CD4-positive, alpha-beta T cell treated with Interferon gamma for 1 hour (primary cell): ENCODE data around the gene DDAH1.
"Not testable (repeated sequence)": the region's sequence is repeated elsewhere in the genome, so short reads cannot be mapped to it uniquely, and the experiment has no call there.

Experiments
- DNase-seq: peaks from one replicate; pipeline ENCODE4 v3.0.0-alpha.2; 2020

The DDAH1 gene

DNA sequence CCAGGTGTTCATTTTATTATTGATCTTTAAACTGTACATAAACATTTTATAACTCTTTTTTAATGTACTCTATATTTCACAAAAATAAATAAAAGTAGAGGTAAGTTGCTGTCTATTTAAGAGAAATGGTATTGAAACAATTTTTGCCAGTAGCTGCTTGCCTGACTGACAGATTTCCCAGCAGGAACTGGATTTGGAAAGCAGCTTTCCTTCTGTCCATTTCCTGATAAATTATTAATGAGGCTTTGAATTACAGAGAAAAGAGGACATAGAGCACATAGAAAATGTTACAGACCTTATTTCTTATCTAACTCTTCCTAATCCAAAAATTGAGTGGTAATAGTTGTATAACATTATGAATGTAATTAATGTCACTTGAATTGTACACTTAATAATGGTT, 108.8 kb downstream of the DDAH1 start:
- DNase-seq = no peak

DNA sequence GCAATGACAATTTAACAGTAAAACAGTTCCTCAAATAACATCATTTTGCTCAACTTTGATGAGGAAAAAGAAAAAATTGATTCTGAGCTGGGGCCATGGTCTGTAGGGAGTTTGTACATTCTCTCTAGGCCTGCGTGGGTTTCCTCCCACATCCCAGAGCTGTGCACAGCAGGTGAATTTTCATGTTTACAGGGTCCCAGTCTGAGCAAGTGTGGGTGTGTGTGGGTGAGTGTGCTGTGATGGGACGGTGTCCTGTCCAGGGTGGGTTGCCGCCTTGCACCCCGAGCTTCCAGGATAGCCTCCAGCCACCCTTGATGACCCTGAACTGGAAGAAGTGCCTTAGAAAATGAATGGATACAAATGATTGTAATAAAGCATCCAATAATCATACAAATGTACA, 112.9 kb downstream of the DDAH1 start:
- DNase-seq = no peak

DNA sequence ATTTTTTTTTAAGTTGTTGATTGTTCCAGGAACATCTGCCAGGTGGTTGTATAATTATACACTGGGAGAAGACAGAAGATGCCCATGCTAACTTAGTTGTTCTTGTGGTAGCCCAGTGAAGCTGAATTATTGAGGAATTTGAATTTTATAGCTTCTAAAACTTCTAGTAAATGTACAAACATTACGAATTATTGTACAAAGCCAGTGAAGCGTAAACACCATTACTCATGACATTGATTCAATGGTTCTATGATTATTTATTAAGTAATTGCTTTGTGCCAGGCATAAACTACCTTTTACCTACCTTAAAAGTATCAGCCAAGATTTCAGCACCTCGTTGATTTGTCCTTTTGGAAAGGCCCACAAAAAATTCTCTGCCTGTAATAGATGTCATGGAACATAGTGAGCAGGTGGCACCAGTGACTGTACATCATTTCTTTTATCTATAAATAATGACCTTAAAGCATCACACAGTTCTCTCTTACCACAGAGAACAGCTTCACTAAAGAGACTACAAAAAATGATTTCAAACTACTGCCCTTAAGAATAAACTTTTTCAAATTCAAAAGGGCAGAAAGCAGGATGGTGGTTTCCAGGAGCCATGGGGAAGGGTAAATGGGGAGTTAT, 113.6 kb downstream of the DDAH1 start:
- DNase-seq = no peak

DNA sequence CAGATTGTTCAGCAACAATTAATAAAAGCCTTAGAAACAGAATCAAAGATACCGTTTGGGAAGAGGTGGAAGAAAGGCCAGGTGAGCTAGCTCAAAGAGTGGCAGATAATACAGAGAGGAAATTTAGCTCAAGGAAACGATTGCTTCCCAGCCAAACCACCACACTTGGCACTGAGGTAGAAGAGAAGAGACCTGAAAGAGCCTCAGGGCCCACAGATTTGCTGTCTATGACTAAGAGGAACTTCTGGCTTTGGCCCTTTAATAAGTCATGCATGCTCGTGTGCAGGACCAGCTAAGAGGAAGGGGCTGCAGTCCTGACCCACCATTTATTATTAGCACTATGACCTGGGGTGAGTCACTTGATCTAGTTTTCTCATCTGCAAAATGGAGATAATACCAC, 115.7 kb downstream of the DDAH1 start:
- no peak for DNase-seq

DNA sequence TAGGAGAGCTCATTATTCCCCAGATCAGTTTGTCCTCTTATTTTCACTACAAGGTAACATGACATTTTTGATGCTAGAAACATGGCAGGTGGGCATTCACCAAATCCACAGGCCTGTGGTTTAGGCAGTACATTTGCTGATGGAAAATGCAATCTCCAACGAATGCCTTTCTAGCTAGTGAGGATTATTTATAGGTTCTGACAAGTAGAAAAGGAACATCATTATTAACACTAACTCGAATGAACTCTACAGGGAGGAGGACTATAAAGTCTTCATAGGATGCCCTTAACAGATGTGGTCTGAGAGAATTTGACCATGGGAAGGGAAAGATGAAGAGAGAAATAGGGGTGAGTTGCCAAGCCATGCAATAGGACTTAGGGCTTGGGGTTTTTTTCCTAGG, 117.1 kb downstream of the DDAH1 start:
- no peak for DNase-seq

DNA sequence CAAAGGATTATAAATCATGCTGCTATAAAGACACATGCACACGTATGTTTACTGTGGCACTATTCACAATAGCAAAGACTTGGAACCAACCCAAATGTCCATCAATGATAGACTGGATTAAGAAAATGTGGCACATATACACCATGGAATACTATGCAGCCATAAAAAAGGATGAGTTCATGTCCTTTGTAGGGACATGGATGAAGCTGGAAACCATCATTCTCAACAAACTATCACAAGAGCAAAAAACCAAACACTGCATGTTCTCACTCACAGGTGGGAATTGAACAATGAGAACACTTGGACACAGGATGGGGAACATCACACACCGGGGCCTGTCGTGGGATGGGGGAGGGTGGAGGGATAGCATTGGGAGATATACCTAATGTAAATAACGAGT, 117.7 kb downstream of the DDAH1 start:
- not testable (repeated sequence) for DNase-seq

DNA sequence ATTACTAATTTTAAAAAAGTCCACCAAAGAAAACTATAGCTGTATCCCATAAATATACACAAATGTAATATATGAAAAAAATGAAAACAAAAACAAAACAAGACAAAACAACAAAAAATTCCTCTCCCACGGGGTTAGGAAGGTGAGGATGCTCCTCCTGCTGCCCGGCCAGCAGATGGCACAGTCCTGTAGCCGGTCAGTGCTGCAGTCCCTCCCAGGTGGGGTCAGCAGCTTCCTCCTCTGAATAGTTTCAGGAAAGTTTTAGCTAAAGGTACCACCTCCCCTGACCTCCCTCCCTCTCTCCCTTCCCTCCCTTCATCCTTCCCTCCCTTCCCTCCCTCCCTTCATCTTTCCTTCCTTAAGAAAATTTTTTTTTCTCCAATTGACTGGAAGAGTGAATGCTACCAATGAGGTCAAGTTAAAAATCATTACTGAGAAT, 120.7 kb downstream of the DDAH1 start:
- no peak for DNase-seq

DNA sequence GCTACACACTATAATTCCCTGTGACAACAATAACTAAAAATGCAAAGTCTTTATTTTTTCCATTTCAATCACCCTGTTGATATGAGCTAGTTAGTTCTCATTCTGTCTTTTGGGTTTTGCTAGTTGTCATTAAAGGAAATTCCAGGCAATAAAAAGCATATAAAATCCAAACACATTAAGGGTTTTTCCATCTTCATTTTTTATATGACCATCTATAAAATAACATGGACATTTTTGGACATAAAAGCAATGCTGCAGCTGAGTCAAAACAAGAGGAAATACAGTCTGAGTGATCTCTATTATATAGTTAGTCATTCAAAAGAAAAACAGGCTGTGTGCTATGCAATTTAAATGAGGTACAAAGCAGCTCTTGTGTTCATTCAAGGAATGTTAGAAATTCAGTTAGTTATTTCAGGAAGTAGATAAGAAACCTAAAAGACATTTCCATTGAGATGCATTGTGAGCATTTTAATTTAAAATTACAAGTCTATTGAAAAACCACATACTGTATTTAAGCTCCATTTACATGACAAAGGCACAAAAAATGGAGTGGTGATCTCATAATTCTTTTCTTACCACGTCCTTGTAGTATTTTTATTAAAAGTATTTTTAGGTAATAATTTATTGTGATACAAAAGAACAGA, 121.2 kb downstream of the DDAH1 start:
- DNase-seq = no peak

DNA sequence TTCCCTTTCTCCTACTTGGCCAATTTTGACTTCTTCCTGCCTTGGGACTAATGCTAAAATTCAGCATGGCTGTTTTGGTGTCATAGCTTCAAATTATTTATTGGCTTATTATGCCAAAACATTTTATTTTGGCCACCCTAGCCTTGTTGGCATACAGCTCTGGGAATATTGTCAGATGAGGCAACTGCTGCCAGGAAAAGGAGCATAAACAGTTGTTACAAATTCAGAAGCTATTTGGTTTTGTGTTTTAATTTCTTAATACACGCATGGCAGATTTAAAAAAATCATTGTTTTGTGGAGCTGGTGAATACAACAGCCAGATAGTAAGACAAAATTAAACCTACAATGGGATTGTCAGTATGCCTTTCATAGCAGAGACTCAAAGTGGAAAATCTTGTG, 121.7 kb downstream of the DDAH1 start:
- DNase-seq = no peak

DNA sequence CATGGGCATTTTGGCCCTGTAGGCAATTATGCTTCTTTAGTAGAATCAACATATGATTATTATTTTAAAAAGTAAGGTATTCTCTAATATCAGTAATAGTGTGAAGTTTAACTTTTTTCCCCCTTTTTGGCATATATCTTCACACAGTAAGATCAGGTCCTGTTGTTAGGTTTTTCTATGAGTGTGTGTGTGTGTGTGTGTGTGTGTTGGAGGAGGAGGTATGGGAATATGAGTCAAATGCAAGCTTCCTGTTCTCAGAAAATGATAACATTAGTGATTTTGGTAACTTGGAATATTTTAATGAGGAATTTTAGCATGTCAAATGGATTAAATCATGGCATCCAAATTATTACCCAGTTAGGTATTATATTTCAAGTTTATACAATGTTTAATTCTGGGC, 122.8 kb downstream of the DDAH1 start:
- no peak for DNase-seq

DNA sequence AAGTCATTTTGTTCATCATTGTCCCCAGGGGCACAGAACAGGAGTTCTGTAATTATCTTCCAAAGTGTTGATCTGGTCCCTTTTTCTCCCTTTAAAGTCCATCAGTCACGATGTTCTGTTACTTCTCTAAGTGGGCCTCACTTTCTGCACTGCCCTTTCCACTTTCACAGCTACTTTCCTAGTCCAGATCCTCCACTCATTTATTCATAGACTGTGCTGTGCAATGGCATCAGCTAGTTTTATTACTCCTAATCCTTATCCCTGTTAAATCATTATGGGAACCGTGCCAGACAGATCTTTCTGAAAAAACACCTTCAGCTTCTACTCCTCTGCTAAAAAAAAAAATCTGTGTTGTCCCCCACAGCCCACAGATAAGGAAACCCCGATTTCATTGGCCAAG, 124.5 kb downstream of the DDAH1 start:
- no peak for DNase-seq

DNA sequence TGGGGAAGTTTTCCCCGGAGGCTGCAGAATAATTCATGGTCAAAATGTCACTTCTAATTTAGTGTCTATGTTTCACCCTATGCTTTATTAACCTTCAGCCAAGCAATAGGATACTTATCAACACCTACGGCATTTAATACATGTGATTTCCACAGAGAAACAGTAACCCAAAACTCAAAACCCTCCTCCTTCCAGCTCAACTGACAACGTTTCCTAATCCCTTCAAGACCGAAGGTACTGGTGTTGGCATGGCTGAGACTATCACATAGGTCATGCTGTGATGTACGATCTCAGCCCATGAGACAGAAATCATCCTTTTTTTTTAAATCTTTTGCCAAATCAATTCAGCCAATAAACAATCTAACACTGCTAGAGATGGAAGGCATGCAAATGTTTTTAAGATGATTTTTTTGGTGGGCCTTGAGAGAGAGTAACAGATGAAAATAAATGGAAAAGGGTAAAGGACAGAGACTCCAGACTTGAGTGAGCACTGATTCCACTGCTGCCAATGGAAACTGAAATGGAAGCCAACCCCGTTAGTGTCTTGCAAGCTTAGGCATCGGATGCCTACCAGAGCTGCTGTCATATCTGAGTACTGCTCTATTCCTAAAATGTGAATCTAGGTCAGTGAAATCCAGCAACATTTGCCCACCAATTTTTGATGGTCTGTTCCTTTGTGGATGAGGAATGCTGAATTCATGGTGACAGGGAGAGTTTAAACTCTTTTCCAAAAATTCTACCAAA, 125.1 kb downstream of the DDAH1 start:
- no peak for DNase-seq

DNA sequence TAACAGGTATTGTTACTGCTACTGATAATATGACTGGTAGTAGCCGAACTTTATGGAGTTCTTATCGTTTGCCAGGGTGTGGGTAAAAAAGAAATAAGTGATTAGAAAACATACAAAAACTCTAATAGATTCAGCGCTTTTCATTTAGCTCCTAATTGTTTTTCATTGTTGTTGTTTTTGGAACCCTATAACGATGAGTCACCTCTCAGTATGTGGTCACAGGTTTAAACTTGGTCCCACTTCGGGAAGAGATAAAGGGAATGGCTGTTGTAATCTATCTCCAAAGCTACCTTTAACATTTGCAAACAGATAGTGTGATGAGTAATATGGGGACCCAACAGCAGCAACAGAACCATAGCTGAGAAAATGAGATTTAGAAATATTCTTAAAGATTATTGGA, 125.9 kb downstream of the DDAH1 start:
- DNase-seq = no peak

DNA sequence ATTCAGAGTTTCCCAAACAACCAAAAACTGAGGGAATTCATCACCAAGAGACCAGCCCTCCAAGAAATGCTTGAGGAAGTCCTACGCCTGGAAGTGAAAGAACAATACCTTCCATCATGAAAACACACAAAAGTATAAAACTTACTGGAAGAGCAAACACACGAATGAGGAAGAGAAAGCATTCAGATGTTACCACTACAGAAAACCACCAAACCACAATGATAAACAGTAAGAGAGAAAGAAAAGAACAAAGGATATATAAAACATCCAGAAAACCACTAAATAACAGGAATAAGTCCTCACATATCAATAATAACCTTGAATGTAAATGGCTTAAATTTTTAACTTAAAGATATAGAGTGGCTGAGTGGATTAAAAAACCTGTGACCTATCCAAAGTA, 130.0 kb downstream of the DDAH1 start:
- no peak for DNase-seq

DNA sequence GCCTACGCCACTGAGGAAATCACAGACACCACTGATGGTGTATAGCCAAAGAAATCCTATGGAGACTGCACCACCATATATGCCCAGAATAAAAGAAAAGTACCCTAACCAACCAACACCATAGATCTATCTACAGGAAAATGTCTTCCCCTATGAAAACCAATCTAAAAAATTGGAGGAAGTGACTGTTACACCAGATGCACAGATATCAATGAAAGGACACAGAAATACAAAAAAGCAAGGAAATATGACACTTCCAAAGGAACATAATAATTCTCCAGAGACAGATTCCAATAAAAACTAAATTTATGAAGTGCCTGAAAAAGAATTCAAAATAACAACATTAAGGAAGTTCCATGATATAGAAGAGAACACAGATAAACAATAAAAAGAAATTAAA, 131.8 kb downstream of the DDAH1 start:
- DNase-seq = no peak

DNA sequence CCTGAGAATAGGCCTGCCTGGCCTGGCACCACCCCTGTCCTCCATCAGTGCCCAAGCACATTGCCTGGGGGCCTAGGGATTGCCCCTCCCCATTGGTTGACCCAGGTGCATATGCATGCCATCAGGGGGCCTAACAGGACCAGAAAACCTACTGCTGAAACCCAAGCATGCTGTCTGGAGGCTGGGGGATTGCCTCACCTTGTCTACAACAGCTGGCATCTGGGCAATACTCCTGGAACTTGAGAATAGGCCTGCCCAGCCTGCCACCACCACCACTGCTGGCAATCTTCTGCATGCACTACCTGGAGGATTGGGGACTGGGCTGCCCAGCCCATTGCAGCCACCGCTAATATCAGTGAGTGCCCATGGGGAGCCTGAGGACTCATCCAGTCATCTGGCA, 132.4 kb downstream of the DDAH1 start:
- DNase-seq = no peak

DNA sequence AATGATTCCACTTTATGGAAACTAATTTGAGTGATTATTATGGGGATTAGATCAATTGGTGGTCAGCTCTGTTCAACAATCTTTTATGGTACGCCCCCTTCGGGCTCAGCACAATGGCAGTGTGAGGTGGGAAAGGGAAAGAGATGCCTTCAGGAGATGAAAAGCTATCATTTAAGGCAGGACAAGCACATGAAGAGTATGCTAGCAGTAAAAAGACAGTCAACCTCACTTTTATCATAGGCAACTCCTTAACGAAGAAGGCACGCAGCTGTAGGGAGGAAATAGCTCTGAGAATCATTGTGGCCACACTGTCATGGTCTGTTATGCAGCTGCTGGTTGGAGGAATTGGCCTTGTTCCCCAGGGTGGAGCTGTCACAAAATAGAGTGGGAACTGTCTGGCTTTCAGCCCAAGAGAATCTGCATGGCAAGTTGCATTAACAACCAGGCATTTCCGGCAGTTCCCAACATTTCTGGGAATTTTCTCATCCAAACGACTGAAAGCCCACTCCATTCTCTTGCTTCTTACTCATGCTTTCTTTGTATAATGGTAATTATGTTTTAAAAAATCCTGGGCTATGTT, 134.2 kb downstream of the DDAH1 start:
- DNase-seq = no peak

DNA sequence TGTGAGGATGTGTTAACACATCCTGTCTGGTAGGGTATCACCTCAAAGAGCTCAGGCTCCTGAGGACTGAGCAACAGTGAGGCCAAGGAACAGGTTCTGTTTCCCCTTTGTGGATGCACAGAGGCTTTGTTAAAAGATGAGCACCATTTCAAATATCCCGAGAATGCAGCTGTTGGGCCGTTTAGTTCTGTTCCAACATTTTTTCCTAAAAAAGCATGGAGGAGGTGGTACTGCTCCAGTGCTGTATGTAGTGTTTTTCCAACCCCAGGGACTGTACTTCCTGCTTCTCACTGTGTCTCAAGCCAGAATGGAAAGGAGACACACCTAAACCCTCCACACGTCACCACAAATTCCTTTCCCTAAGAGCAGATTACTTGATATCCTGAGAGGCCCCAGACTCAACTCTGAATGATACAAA, 134.7 kb downstream of the DDAH1 start:
- no peak for DNase-seq

DNA sequence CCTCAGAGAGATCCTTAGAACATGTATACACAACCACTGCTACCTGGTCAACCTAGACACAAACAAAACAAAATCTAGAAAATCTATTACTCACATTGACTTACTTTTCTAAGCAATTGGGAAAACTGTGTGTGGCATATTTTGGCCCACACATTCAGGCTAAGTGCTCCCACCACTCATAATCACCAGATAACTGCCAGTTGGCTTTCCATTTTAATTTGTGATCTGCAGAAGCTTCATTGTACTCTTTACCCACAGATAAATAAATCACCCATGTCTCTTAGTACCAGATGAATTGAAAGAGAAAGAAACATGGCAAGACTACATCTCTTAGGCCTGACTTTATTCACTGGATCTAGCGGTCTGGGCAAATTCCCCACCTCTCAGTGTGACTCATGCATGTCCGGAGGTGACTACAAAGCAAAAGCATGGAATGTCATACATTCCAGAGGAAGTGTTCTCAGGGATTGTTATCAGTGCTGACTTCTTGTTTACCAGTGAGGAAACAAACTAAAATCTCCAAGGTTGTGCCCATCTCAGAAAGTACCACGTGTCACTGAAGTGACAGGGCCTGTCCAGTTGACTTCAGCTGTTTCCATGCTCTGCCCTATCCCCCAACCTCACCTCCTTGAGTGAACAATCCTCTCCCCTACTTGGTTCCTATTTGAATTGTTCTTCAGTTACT, 136.1 kb downstream of the DDAH1 start:
- DNase-seq = no peak

DNA sequence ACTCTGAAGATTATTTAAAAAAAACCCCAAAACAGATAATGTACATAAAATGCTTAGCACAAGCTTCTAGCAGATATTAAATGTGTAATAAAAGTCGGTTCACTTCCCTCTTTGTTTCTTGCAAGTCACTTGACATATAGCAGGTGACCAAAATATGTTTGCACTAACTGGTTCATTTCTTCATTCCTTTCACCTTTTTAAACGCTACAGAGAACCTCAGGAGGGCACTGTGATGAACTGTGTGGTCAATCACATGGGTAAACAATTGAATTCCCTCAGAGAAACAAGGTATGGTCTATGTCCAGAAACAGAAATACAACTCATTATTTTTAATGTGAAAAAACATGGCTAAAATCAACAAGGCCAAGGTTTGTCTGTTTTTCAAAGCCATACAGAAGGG, 137.2 kb downstream of the DDAH1 start:
- DNase-seq = no peak

DNA sequence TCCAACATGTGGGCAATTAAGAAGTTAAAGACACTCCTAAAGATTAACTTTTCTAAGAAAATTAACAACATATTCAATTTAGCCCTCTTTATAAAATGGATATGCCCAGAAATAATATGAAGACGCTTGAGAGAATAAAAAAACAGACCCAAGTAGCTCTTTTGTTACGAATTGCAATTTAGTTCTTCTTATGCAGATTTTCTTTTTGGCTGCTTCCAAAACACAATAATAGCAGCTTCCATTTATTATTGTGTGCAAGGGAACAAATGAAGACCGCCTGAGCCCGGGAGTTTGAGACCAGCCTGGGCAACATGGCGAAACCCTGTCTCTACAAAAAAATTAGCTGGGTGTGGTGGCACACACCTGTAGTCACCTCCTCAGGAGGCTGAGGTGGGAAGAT, 138.1 kb downstream of the DDAH1 start:
- no peak for DNase-seq

DNA sequence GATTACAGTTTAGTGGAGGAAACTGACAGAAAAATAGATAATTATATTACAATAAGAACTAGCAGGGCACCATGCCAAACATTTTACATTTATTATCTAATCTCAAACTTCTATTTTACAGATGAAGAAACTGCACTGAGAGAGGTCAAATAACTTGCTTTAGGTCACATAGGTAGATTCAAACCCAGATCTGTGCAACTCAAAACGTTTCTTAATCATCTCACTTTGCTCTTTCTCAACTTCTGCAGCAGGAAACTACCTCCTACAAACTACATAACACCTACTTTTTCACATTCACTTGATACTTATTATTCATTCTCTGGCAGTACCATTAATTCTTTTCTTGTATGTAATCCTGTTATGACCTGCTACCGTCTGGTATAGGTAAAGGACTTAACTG, 138.6 kb downstream of the DDAH1 start:
- no peak for DNase-seq

DNA sequence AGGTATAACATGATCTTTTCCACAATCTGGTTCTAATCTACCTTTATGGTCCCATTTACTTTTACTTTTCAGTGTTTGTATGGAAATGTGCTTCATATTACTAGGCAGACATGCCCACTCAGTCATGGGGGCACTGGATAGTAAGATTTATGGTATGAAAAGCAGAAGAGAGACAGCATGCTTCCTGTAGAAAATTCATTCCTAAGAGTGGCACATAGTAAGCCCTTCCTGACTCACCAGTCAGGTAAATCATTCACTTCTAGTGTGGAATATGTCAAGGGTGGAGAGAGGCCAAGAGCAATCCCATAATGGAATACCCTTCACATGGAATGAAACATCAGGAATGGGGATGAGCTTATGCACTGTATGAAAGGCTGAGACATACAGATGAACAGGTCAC, 139.0 kb downstream of the DDAH1 start:
- no peak for DNase-seq

DNA sequence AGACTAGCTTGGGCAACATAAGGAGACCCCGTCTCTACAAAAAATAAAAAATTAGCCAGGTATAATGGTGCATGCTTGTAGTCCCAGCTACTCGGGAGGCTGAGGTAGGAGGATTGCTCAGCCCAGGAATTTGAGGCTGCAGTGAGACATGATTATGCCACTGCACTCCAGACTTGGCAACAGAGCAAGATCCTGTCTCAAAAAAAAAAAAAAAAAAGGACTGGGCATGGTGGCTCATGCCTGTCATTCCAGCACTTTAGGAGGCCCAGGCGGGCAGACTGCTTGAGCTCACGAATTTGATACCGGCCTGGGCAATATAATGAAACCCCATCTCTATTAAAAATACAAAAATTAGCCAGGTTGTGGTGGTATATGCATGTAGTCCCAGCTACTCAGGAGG, 141.2 kb downstream of the DDAH1 start:
- DNase-seq = no peak
